KOPT-K1 (cell line): Measurements from ENCODE around the gene DLX2.
"Not testable (repeated sequence)": the region's sequence is repeated elsewhere in the genome, so short reads cannot be mapped to it uniquely, and the experiment has no call there.

Source experiments
- H3K27ac ChIP-seq: fragments of 200-600 bp; sonication (generic); 2 replicates; pipeline ENCODE4 v1.5.1; 2016; ENCODE audit warnings: antibody characterized with exemption, mild to moderate bottlenecking, low read depth, low read length; ENCODE audit not compliant: poor library complexity, severe bottlenecking
- H3K36me3 ChIP-seq: fragments of 200-600 bp; sonication (generic); 2 replicates; pipeline ENCODE4 v1.5.1; 2017; ENCODE audit warnings: antibody characterized with exemption, mild to moderate bottlenecking, low read length, moderate library complexity; ENCODE audit not compliant: insufficient read depth
- H3K9me3 ChIP-seq: fragments of 200-600 bp; sonication (generic); 2 replicates; pipeline ENCODE4 v1.5.1; 2017; ENCODE audit warnings: antibody characterized with exemption, low read length, mild to moderate bottlenecking; ENCODE audit not compliant: insufficient read depth, poor library complexity, severe bottlenecking

Gene DLX2

GRCh38 chr2:172063446-172063845, 39.3 kb downstream of the DLX2 start:
- Histone ChIP-seq H3K36me3 (no peaks in the 10 kb centered on the region), H3K27ac (no peak overlapping the region), H3K9me3 (no peaks in the 10 kb centered on the region)

GRCh38 chr2:172062402-172063004, 40.2 kb downstream of the DLX2 start:
- Histone ChIP-seq H3K27ac (no peak overlapping the region), H3K9me3 (no peaks in the 10 kb centered on the region), H3K36me3 (no peaks in the 10 kb centered on the region)

- H3K36me3 ChIP-seq, H3K9me3 ChIP-seq, H3K27ac ChIP-seq: not testable (repeated sequence)
Observed at GRCh38 chr2:172060118-172060517, 42.6 kb downstream of the DLX2 start.

GRCh38 chr2:172058660-172059059, 44.0 kb downstream of the DLX2 start:
- Histone ChIP-seq H3K27ac (no peak overlapping the region), H3K36me3 (no peaks in the 10 kb centered on the region), H3K9me3 (no peaks in the 10 kb centered on the region)

GRCh38 chr2:172056293-172056692, 46.4 kb downstream of the DLX2 start:
- no peaks in the 10 kb centered on the region for H3K9me3 ChIP-seq
- H3K36me3 ChIP-seq = no peaks in the 10 kb centered on the region
- no peak overlapping the region for H3K27ac ChIP-seq

- no peaks in the 10 kb centered on the region for H3K36me3 ChIP-seq
- no peaks in the 10 kb centered on the region for H3K9me3 ChIP-seq
- H3K27ac ChIP-seq = no peak overlapping the region
Observed at GRCh38 chr2:172053486-172053885, 49.2 kb downstream of the DLX2 start.

GRCh38 chr2:172052000-172052983, 50.4 kb downstream of the DLX2 start:
- Histone ChIP-seq H3K9me3 (no peaks in the 10 kb centered on the region), H3K27ac (no peak overlapping the region), H3K36me3 (no peaks in the 10 kb centered on the region)

GRCh38 chr2:172050479-172051125, 52.1 kb downstream of the DLX2 start:
- Histone ChIP-seq H3K36me3 (no peaks in the 10 kb centered on the region), H3K9me3 (no peaks in the 10 kb centered on the region), H3K27ac (no peak overlapping the region)

- H3K36me3 ChIP-seq = no peaks in the 10 kb centered on the region
- H3K27ac ChIP-seq = no peak overlapping the region
Observed at GRCh38 chr2:172049567-172050120, 53.1 kb downstream of the DLX2 start.

More at GRCh38 chr2:172049567-172050120, 53.1 kb downstream of the DLX2 start:
- H3K9me3 ChIP-seq = no peaks in the 10 kb centered on the region
